GM21723 (cell line): Measurements from ENCODE around the gene LRRC47.

Experiments
- ATAC-seq: cut with Tn5 transposase; IDR thresholded peaks from one replicate; pipeline ENCODE4 v1.9.1; 2021; ENCODE audit warnings: mild to moderate bottlenecking, moderate library complexity; ENCODE audit not compliant: unreplicated experiment

LRRC47 gene

DNA sequence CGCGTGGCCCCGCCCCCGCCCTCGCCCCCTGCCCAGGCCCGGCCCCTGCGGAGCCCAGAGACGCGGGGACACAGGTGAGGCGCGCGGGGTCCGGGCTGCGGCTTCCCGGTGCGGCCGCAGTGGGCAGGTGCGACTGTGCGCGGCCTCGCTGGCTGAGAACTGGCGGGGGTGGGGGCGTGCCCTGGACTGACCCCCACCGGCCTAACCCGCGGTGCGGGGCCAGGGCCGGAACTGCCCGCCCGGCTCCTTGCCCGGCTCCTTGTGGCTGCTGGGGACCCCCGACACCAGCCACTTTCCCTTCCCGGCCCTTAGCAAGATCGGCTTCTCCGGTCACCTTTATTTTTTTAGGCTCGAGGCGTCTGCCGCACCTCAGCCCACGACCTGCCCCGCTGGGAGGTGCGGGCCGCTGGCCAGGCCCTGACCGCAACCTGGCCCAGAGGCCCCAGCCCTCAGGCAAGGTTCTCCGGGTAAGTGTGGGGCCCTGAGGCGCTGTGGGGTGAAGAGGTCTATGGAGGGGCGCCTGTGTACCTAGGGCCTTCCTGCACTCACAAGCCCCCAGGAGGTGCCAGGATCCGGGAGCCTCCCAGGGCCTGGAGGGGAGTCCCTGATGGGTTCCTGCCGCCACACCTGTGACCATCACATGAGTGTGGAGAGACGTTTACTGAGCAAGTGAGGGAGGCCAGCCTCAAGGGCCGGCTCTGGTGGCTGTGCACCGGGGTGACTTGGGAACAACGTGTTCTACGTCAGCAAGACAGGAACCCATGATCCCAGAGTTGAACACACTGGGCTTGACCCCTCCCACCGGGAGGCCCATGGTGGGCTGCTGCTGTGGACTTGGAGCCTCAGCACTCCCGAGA is 23.4 kb downstream of the LRRC47 start, which contains the start of gene SMIM1:
SMIM1 (plus strand) TSS at position 35 of the 857 bp plus-strand sequence. CDS start 2,625 bp downstream, outside the sequence.
- peak; percentile 25 for ATAC-seq

- peak; percentile 58 for ATAC-seq
Measured at GRCh38 chr1:3772027-3772714, 24.1 kb downstream of the LRRC47 start.

DNA sequence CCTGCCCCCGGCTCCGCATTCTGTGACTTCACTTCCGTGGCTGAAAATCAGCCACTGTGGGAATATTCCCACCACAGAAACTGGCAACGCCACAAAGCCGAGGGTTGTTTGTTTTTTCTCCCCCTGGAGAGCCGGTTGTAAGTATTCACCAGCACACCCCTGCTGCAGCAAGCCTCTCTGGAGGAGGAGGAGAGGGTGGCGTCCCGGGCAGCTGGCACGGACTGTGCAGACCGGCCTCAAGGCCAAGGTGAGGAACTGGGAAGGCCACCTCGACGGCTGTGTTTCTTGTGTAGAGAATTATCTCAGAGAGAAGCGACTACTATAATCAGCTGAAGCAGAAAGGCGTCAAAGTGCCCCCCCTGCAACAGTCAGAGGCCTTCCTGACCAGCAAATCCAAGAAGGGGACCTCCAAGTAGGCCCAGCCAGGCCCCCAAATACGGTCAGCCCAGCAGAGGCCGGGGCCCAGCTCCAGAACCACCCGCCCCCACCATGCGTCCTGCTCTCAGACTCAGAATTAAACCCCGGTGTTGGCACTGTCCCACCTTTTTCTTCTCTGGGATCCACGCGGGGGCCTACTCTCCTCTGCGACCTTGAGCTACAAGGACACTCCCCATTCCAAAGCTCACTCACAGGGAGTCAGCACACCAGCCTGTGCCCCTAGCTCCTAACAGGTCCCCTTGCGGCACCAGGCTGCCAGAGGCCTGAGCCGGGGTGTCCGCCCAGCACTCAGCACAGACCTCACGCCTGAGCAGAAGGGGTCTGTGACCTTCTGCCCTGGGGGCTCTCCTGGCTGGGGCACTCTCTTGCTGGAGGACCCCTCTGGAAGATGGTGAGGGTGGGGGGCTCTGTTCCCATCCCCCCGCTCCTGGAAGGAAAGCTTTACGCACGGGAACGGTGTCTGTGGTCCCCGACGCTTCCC is 24.9 kb downstream of the LRRC47 start:
- no peak for ATAC-seq

GRCh38 chr1:3770047-3770765 is 26.1 kb downstream of the LRRC47 start:
- ATAC-seq: no peak

DNA sequence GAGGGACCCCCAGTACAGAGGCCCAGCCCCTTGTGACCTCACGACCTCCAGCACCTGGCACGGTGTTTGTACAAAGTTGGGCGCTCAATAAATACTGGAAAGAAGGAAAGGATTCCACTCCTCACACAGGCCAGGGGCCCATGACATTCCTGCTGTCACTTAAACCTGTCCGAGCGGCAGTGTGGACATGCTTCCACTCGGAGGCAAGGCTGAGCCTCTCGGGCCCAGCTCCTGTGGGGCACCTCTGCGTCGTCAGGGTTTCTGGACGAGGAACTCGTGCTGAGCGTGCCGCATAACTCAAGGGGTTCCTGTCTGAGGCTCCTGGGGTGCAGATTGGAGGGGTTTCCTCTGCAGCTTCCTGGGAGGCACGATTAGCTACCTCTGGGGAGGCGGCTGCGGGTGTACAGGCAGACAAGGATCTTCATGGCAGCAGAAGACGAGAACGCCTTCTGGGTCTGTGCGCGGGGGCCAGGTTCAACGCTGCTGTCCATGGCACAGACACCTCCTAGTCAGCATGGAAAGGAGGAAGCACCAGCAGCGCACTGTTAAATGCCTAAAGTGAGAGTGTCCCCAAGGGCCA is 27.4 kb downstream of the LRRC47 start:
- ATAC-seq: no peak

DNA sequence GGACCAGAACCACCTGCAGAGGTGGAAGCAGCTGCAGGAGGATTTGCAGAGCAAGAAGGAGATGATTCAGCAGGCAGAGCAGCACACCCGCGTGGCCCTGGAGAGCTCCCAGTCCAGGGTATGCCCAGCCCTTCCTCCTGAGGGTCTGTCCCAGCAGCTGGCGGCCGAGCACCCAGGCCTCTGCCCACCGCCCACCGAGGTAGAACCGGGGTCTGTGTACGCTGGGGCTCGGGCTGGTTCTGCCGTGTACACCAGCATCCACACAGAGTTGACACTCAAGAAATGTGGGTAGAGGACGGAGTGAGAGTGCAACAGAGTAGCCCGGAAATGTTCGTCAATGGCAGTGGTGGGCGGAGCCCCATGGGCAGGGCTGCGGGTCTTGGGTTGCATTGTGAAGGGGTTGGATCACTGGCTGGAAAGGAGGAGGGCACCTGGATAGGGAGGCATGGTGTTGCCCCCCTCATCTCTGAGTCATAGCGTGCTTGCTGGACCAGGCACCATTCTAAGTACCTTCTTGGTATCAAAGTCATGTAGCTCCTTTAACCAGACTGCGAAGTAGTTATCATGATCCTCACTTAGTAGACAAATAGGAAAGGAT is 28.9 kb downstream of the LRRC47 start:
- ATAC-seq: no peak

DNA sequence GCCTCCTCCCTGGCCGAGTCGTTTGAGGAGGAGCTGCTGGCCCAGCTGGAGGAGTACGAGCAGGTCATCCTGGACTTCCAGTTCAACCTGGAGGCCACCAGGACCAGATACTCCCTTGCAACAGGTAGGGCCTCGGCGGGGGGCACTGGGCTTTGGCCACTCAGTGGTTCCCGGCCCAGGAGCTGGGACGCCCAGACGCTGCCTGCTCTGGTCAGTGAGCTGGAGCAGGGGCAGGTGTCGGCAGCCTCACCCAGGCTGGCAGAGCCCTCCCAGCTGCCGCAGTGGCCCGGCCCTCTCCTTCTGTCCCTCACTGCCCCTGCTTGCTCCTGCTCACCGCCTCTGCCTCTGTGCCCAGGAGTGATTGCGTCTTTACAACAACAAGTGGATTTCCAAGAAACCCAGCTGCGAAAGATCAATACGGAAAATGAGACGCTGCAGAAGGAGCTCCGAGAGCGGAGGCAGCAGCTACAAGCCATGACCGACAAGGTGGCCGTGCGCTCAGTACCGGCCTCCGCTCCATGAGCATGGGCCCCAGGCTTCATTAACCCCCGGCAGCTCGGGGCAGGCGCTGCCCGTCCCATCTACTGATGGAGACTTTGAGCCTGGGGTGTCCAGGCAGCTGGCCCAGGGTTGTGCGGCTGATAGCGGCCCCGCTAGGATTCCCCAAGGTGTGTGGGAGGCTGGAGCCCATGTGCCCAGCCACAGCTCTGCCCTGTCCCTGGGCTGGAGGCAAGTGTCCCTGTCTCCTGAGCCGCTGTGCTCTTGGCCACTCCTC is 32.8 kb downstream of the LRRC47 start:
- no peak for ATAC-seq

DNA sequence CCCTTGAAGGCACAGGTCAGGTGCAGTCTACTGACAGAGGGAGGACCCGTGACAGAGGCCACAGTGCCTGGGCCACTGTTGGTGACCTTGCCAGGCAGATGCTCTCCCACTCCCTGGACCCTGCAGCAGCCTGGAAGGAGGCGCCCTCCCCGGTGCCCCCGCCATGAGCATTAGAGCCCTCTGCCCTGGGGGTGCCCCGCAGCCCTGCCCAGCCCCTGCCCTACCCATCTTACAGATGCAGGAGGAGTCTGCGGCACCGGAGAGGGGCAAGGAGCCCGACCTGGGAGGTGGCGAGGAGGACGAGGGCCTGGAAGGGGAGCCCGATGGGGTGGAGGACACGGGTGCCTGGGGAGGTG is 33.4 kb downstream of the LRRC47 start:
- ATAC-seq: no peak

GRCh38 chr1:3762151-3762872 is 34.0 kb downstream of the LRRC47 start:
- no peak for ATAC-seq

DNA sequence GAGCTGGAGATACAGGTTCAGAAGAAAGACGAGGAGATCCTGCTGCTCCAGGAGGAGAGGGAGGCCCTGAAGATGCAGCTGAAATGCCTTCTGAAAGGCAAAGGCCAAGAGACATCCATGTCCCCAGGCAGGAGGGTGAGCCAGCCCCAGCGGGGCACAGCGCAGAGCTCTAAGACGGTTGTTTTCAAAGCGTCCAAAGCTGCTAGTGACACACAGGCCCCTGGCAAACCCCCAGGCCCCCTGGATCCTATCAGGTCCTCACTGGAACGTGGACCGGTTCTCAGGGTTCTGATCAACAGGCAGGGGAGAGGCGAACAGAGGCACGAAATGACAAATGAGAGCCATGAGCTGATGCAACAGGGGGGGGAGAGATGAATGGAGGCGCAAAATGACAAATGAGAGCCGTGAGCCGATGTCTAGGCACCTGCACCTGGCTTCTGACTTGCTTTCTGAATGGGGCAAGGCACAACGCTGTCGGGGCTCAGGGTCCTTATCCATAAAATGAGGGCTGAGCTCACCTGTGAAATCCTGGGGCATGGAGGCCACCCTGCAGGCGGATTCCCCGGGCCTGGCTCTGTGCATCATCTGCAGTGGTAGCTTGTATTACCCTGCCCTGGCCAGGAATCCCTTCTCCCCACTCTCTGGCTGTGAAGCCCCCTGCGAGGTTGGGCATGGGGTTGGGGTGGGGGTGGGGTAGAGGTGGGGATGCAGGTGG is 34.8 kb downstream of the LRRC47 start:
- no peak for ATAC-seq

GRCh38 chr1:3759796-3760195 is 36.5 kb downstream of the LRRC47 start:
- ATAC-seq: no peak

- ATAC-seq: no peak
Measured at GRCh38 chr1:3759164-3759563, 37.1 kb downstream of the LRRC47 start.

- no peak for ATAC-seq
Measured at GRCh38 chr1:3756394-3756793, 39.9 kb downstream of the LRRC47 start.

DNA sequence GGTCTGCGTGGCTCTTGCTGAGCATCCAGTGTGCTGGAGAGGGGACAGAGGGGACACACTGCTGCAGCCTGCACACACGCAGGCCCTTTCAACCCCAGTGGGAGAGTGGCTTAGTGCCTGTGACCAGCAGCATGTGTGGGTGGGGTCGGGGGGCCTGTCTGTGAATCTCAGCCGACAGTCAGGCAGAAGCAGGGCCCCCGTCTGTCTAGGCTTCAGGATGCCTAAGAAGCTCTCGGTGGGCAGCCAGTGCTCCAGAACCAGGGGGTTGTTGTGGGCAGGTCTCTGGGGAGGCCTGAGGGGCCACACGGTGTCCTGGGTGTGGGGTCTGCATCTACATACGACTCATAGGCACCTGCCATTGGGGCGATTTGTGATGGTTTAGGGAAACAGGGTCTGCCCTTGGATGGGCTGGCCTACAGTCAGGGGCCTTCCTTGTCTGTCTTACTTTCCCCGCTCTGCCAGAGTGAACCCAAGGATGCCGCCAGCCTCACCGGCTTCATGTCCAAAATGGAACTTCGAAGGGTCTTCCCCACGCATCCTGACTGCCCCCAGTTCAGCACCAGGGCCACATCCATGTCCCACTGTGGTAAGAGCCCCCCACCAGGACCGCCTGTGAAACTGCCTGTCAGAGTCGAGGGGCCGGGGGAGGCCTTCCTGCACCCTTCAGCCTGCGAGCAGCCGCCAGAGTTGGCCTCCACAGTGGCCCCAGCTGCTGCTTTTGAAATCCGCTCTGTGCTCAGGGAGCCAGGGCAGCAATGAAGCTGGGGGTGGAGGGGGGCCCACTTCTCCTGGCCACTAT is 42.4 kb downstream of the LRRC47 start:
- ATAC-seq: no peak

DNA sequence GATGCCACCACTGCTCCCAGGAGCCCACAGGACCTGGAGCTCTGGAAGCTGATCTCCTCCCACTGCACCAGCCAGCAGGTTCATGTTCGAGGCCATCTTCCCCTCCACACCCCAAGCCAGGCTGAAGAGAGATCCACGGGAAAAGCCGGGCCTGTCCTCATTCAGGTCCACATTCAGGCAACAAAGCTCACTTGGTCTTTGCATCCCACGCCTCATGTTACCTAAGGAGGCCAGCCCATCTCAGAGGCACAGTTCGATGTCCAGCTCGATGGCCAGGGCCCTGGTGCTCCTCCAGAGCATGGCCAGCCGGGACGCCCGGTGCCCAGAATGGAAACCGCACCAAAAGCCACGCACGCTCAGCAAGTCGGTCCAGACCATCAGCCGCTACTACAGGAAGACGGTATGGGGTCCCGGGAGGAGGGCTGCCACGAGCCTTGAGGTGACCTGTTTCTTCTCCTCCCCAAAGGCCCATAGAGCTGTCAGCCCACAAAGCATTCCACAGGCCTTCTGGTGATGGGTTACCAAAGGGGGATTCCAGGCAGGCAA is 43.8 kb downstream of the LRRC47 start, which contains the start of gene CCDC27:
CCDC27 (plus strand) TSS at position 51 of the 546 bp plus-strand sequence; CDS start at position 83, 32 bp downstream.
- no peak for ATAC-seq

GRCh38 chr1:3750741-3751140 is 45.6 kb downstream of the LRRC47 start:
- no peak for ATAC-seq
